Measurements from ENCODE around the gene TCAIM. TPM values are rescaled to one million over a fixed set of nuclear protein-coding genes. Genes with fewer than 3 reads are reported as not detected.

The TCAIM gene
- total and polyA plus RNA-seq, 2 donors (not counting 3 experiments of a cell fraction or from before 2014, with no cell fraction given), result 9.2 to 18.2 TPM

GRCh38 chr3:44330444-44330843 is 8.1 kb upstream of the TCAIM start:
- Histone ChIP-seq H3K4me1 (ENCODE audit: control insufficient read depth, extremely low read depth, insufficient read depth, low read length) (no peaks in the 10 kb centered on the region), H3K36me3 (ENCODE audit: control insufficient read depth in 2 of 2, extremely low read depth in 1 of 2, insufficient read depth in 2 of 2, low read length in 2 of 2) (no peaks in the 10 kb centered on the region), H3K9me1 (replicated peaks; ENCODE audit: control insufficient read depth, extremely low read depth, insufficient read depth, low read length) (peaks cover 2% of the 10 kb centered on the region), H3K27me3 (ENCODE audit: control insufficient read depth in 2 of 2, insufficient read depth in 2 of 2, low read length in 2 of 2) (peaks cover 11 to 13% of the 10 kb centered on the region in 2 experiments), H2AFZ (ENCODE audit: low read depth, low read length) (no peak overlapping the region), H3K9me3 (replicated peaks; ENCODE audit: control insufficient read depth, insufficient read depth, low read length) (no peaks in the 10 kb centered on the region), H3K27ac (ENCODE audit: insufficient read depth, low read depth, low read length) (no peak overlapping the region), H3K9ac (replicated peaks; ENCODE audit: extremely low read depth, insufficient read depth, low read length) (no peak overlapping the region), H3K79me2 (ENCODE audit: control insufficient read depth, insufficient read depth, low read length) (no peaks in the 10 kb centered on the region), H3K4me3 (replicated peaks in 1 of 3; ENCODE audit: insufficient read depth in 1 of 3, low read depth in 1 of 3, low read length in 3 of 3) (no peak overlapping the region), H3K4me2 (ENCODE audit: insufficient read depth, low read length) (no peak overlapping the region), H4K20me1 (replicated peaks; ENCODE audit: control insufficient read depth, extremely low read depth, insufficient read depth, low read length) (no peaks in the 10 kb centered on the region)
- FAIRE-seq (no peak), DNase-seq (ENCODE audit: low read depth, low spot score) (no peak)
- no TSS peak for BruUV-seq (replicated peaks)
- TF ChIP-seq POLR2A (IDR thresholded peaks at IDR 0.05; ENCODE audit: low read depth, low read length) (no peak), GATA2 (IDR thresholded peaks at IDR 0.05; ENCODE audit: insufficient read depth, insufficient read length, low read depth, low read length) (no peak), MYC (IDR thresholded peaks at IDR 0.05; ENCODE audit: low read depth, low read length) (no peak), POLR2AphosphoS5 (IDR thresholded peaks at IDR 0.05; ENCODE audit: insufficient read depth, low read depth, low read length) (no peak), CTCF (IDR thresholded peaks at IDR 0.05; ENCODE audit: extremely low read depth in 1 of 2, insufficient read depth in 1 of 2, low read depth in 1 of 2, low read length in 2 of 2) (no peak), EZH2 (IDR thresholded peaks at IDR 0.05; ENCODE audit: borderline replicate concordance, low read depth, low read length, severe bottlenecking) (no peak), JUN (IDR thresholded peaks at IDR 0.05; ENCODE audit: borderline replicate concordance, insufficient read depth, insufficient read length, low read depth) (no peak), FOS (IDR thresholded peaks at IDR 0.05; ENCODE audit: borderline replicate concordance, insufficient read depth, low read length) (no peak), MAX (IDR thresholded peaks at IDR 0.05; ENCODE audit: insufficient read depth, insufficient read length) (no peak)
- ChIA-PET POLR2A (no interaction called here), CTCF (interaction anchor here (1.4 kb wide), 1 partner anchor 9 kb away, joined by 4 read pairs; no protein-coding TSS in a partner anchor)
- intact Hi-C loops (cut with micrococcal nuclease), result no loop called here
- dilution Hi-C loops (cut with MboI; ENCODE audit: extremely low pct_ligation_motif_present, low sequenced_read_pairs), result no loop called here
